ENCODE measurements around the gene STRADA. TPM values are rescaled to one million over a fixed set of nuclear protein-coding genes. Genes with fewer than 3 reads are reported as not detected.

STRADA gene
- total RNA-seq, 1 donor from 2014 or later = 3.2 TPM

DNA sequence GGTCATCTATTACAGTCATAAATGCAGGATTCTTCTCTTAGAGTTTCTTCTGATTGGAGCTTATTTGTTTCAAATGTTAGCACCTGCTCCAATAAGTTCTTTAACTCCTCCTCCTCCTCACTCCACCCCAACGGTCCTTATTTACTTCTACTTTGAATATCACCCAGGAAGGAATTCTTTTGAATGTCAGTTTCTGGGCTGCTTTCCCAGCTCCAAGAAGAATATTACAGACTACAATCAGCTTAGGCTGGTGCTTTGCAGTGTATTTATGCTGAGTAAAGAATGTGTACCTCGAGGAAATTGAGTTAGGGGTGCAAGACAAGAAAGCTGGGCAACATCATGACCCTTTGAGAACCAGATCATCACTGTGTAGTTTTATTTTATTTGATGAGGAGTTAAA, 88.5 kb downstream of the STRADA start:
- TF ChIP-seq, protein P1, sequence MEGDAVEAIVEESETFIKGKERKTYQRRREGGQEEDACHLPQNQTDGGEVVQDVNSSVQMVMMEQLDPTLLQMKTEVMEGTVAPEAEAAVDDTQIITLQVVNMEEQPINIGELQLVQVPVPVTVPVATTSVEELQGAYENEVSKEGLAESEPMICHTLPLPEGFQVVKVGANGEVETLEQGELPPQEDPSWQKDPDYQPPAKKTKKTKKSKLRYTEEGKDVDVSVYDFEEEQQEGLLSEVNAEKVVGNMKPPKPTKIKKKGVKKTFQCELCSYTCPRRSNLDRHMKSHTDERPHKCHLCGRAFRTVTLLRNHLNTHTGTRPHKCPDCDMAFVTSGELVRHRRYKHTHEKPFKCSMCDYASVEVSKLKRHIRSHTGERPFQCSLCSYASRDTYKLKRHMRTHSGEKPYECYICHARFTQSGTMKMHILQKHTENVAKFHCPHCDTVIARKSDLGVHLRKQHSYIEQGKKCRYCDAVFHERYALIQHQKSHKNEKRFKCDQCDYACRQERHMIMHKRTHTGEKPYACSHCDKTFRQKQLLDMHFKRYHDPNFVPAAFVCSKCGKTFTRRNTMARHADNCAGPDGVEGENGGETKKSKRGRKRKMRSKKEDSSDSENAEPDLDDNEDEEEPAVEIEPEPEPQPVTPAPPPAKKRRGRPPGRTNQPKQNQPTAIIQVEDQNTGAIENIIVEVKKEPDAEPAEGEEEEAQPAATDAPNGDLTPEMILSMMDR (IDR thresholded peaks at IDR 0.05) = no peak
- peaks cover 34 to 55% of the 10 kb centered on the region in 2 donors for H3K36me3 ChIP-seq
- H3K27ac ChIP-seq = no peak overlapping the region

More for the DNA sequence above, 88.5 kb downstream of the STRADA start:
- no peaks in the 10 kb centered on the region for H3K9me3 ChIP-seq
- H3K4me1 ChIP-seq = no peaks in the 10 kb centered on the region
- no peak overlapping the region for H3K4me3 ChIP-seq
- no peaks in the 10 kb centered on the region for H3K27me3 ChIP-seq
- intact Hi-C loops (cut with DNase I) = no loop called here
- DNase-seq (ENCODE audit: low spot score in 2 of 2) = no peak

Other genes starting within 250 kb of the STRADA start
- gene KCNH6, start 218.4 kb downstream of the STRADA start, total RNA-seq = not detected
- gene DCAF7, start 191.3 kb downstream of the STRADA start, total RNA-seq = 18.6 TPM
- 6.2 TPM for gene TACO1, start 140.9 kb downstream of the STRADA start, total RNA-seq
- 75.6 TPM for gene MAP3K3, start 119.4 kb downstream of the STRADA start, total RNA-seq
- gene LIMD2, start 41.7 kb downstream of the STRADA start, total RNA-seq = 27.0 TPM
- gene CCDC47, start 31.8 kb upstream of the STRADA start, total RNA-seq = 76.2 TPM
- 37.5 TPM for gene DDX42, start 32.4 kb upstream of the STRADA start, total RNA-seq
- 83.7 TPM for gene PSMC5, start 85.6 kb upstream of the STRADA start, total RNA-seq
- gene FTSJ3, start 85.9 kb upstream of the STRADA start, total RNA-seq = 18.2 TPM
- gene SMARCD2, start 100.9 kb upstream of the STRADA start, total RNA-seq = 78.0 TPM
- gene CSH2, start 131.9 kb upstream of the STRADA start, total RNA-seq = not detected
- gene GH2, start 140.1 kb upstream of the STRADA start, total RNA-seq = not detected
- not detected for gene CSH1, start 154.8 kb upstream of the STRADA start, total RNA-seq
- not detected for gene CSHL1, start 169.5 kb upstream of the STRADA start, total RNA-seq
- gene GH1, start 177.0 kb upstream of the STRADA start, total RNA-seq = not detected
- gene CD79B, start 190.5 kb upstream of the STRADA start, total RNA-seq = not detected
- gene SCN4A, start 231.1 kb upstream of the STRADA start, total RNA-seq = 1.3 TPM

All from ascending aorta (tissue), 2 donors.